Omental fat pad (tissue), 4 donors: ENCODE results near the gene SAMD4A. TPM values are rescaled to one million over a fixed set of nuclear protein-coding genes. Genes with fewer than 3 reads are reported as not detected.

Experiments
- ATAC-seq: fragments of 150-250 bp; one replicate; pipeline ENCODE4 v1.9.1; 2016; ENCODE audit warnings: mild to moderate bottlenecking, moderate library complexity; ENCODE audit not compliant: low FRiP score
- DNase-seq: peaks from one replicate; pipeline ENCODE4 v3.0.0-alpha.2; 2019; ENCODE audit warnings: low spot score
- total RNA-seq, 4 donors: library from RNA; depleted of rRNA; stranded (reverse); fragments of >200 nt; gene quantifications; one replicate each; pipeline ENCODE4 v1.1.0, GENCODE V29; 2016
- TF ChIP-seq, protein P1 (sequence below), 3 donors: fragments of 450-650 bp; IDR thresholded peaks; one replicate each; pipeline ENCODE4 v1.5.1; 2016 to 2017; ENCODE audit warnings: antibody characterized with exemption in 3 of 3, mild to moderate bottlenecking in 3 of 3, moderate library complexity in 2 of 3

The SAMD4A gene
- total RNA-seq, 4 donors from 2014 or later: 33.9 to 116 (median 38.3) TPM

DNA sequence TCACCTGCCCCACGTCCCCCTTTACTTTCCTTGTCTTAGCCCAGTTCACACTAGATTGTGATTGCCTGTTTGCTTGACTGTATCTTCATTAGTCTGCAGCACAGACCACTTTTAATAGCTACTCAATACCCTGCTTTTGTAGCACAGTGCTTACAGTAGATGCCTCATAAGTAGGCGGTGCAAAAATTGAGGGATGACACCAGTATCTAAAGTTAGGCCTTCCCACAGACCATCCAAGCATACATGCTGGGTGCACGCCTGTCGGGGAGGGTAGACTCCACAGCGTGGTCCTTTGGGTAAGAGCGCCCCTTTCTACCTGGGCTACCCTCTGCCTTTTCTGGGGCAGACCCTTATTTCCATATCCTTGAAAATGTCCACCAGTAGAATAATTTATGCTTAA, 194.9 kb downstream of the SAMD4A start:
- DNase-seq (no peak), ATAC-seq (no peak)
- TF ChIP-seq, protein P1, sequence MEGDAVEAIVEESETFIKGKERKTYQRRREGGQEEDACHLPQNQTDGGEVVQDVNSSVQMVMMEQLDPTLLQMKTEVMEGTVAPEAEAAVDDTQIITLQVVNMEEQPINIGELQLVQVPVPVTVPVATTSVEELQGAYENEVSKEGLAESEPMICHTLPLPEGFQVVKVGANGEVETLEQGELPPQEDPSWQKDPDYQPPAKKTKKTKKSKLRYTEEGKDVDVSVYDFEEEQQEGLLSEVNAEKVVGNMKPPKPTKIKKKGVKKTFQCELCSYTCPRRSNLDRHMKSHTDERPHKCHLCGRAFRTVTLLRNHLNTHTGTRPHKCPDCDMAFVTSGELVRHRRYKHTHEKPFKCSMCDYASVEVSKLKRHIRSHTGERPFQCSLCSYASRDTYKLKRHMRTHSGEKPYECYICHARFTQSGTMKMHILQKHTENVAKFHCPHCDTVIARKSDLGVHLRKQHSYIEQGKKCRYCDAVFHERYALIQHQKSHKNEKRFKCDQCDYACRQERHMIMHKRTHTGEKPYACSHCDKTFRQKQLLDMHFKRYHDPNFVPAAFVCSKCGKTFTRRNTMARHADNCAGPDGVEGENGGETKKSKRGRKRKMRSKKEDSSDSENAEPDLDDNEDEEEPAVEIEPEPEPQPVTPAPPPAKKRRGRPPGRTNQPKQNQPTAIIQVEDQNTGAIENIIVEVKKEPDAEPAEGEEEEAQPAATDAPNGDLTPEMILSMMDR (IDR thresholded peaks at IDR 0.05): no peak

GRCh38 chr14:54762296-54762695, 195.4 kb downstream of the SAMD4A start:
- ATAC-seq: no peak

DNA sequence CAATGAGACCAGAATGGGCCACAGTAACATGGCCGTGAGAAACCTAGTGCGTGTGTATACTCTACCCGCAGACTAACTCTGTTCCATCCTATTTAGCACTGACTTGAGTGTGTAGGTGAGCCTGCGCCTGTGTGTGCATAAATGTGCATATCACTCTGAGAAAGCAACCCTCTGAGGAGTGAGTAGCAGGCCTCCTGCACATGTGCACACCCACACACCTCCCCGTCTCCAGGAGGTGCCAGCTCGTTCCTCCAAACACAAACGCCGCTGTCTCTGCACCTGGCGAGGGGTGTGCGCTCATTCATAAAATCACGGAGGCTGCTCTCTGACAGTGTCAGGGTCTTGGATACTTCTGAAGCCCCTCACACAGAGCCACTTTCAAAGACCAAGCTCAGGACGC, 196.8 kb downstream of the SAMD4A start:
- TF ChIP-seq, protein P1 (IDR thresholded peaks at IDR 0.05): no peak
- no peak for DNase-seq
- no peak for ATAC-seq

More at GRCh38 chr14:54762296-54762695, 195.4 kb downstream of the SAMD4A start:
- DNase-seq: no peak
- TF ChIP-seq, protein P1 (IDR thresholded peaks at IDR 0.05): no peak

DNA sequence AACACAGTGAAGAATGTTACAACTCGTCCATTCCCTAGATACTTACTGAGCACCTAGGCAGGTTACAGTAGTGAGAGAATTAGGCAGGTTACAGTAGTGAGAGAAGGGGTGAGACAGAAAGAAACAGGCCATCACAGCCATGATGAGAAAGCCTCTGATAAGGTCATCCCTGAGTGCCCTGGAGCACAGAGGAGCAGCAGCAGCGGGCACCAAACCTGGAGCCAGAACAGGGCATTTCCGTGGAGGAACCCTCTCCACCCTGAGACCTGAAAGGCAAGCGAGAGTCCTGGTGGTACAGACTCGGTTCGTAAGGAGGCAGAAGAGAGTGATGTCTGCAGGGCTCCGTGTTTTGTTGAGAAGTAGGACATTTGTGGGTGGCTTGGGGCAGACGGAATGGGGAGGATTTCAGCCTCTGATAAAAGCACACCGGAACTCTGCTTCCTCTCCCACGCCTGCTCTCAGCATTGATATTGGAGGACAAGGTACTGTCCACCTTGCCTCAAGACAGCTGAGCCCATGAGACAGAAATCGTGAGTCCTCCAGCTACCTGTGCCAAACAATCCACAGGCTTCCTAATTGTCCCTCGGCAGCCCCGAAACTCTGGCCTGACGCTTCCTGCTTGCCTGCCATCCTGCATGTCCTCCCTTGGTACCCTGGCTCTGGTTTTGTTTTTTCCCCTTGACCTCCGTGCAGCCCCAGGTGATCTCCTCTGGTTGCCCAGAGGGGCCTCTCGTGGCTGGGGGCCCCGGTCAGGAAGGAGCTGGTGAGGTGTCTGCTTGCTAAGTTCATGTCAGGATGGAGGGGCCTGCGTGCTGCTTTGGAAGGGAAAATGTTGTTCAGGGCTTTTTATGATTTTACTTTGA, 199.6 kb downstream of the SAMD4A start:
- TF ChIP-seq, protein P1 (IDR thresholded peaks at IDR 0.05): no peak
- DNase-seq: no peak
- ATAC-seq: no peak

DNA sequence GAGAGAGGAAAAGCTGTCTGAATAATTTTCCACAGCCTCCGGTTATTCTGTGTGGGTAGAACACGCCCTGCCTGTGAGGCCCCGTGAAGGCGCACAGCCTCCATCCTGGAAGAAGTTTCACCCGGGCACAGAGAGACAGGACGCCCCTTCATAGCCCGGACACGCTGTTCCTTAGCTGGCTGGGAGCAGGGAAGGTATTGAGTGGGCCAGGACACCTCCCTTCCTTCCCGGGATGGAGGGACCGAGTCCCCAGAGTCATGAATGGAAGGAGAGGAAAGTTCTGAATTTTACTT, 200.2 kb downstream of the SAMD4A start:
- DNase-seq (no peak), ATAC-seq (no peak)
- TF ChIP-seq, protein P1 (IDR thresholded peaks at IDR 0.05): no peak

DNA sequence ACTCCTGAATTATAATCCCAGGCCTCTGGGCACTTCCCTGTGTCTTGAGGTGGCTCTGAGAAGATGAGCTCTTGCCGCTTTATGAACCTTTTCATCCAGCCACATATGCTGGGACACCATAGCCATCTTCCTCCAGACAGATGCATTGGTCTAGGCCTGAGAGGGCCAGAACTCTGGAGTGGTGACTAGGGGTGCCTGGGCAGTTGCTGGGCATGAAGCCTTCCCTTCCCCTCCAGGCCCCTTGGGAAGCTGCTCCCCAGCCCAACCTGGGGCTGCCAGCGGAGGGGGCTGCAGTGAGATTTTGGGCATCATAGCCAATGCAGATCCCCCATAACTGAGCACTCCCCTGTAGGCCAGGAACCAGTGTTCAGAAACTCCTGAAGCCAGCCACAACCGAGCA, 200.5 kb downstream of the SAMD4A start:
- TF ChIP-seq, protein P1 (IDR thresholded peaks at IDR 0.05): no peak
- ATAC-seq: no peak
- no peak for DNase-seq

DNA sequence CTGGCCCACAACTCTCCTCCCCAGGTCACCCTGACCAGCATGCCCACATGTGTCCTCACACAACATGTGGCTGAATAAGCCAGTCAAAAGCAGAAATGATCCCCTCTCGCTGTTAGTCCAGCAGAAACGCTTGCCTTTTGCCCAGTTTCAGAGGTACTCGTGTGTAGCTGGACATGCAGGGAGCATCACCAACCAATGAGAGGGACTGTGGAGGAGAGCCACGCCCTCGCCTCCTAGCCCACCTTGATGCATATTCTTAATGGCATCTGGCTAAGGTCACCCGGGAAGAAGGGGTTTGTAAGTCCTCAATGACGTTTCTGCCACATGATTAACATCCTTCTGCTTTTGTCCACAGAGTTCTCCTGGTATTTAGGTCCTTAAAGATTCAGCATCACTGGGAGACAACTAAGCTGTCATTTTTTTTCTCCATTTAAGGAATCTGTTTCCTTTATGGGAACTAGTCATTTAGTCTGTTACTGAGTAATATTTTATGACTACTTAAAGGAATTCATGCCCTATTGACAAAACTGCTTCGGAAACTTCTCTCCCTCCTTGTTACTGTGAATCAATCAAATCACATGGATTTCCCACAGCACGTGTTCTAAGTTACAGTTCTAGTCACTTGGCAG, 201.7 kb downstream of the SAMD4A start:
- ATAC-seq (no peak), DNase-seq (no peak)
- TF ChIP-seq, protein P1 (IDR thresholded peaks at IDR 0.05): no peak
